ENCODE measurements around the gene CYTL1.

The CYTL1 gene

DNA sequence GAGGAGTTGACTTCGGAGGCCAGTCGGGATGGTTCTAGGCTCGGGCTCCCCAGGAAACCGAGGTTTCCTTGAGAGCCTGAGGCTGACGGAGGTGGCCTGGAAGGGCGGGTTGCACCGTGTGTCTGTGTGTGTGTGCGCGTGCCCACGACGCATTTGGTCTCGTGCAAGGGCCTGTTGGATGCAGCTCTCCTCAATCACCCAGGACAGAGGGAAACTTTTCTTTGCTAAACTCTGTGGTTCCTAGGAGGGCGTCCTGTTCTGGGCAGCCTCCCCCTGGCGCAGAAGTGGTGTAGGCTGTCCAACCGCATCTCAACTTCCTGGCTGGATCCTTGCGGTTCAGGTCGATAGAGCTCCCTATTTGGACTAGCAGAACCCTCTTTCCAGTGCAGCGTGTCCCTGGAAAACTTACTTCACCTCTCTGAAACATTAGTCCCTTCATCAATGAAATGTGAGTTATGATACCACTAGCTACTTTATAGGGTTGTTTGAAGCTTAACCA, 33.0 kb upstream of the CYTL1 start:
- no peak for TF ChIP-seq CTCF (IDR thresholded peaks at IDR 0.05; ENCODE audit: low read length, missing control alignments)
- no peak for DNase-seq (ENCODE audit: low read depth)
- peak overlapping the region; percentile 51 for H3K4me3 ChIP-seq (replicated peaks; ENCODE audit: low read depth, low read length)

DNA sequence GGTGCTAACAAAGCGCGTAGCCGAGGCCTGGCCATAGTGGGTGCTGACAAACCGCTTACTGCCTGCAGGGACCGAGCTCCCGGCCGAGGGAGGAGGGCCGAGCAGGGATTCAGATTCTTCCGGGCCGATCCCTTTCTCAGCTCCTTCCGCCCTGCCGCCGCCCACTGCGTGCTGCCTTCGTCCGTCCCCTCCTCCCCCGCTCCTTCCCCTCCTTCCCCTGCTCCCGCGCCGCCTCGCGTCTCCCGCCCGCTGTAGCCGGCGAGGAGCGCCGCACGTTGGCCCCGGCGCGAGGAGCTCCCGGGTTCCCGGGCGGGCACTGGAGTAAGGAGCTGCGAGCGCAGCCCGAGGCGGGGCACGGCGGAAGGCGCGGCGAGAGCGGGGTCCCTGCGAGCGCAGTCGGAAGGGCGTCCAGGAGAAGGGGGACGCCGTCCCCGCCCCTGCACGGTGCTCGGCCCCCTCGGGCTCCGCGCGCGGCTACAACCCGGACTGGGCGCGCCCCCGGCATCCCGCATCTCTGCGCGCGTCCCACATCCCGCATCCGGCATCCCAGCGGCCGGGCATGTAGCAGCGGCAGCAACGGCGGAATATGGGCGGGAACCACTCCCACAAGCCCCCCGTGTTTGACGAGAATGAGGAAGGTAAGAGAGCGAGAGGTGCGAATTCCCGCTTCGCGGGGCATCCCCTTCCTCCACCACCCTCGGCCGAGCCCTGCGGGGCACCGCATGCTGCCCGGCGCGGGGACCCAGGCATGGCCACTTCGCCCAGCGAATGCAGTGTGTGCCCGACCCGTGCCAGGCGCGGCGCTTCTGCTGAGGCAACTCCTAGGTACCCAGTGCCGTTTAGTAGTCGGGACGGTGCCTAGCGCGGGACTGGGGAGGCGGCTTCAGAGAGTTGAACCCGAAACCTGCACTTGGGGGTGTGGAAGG, 32.3 kb upstream of the CYTL1 start, which contains the start of gene STK32B:
Gene STK32B, plus strand, starts transcription at position 203 of the 926 bp plus-strand sequence.
- DNase-seq (ENCODE audit: low read depth): peak; percentile 68
- no peak for TF ChIP-seq CTCF (IDR thresholded peaks at IDR 0.05; ENCODE audit: low read length, missing control alignments)

GRCh38 chr4:5050520-5051277, 31.4 kb upstream of the CYTL1 start:
- peak; percentile 78 for DNase-seq (ENCODE audit: low read depth)
- TF ChIP-seq CTCF (IDR thresholded peaks at IDR 0.05; ENCODE audit: low read length, missing control alignments): peak; percentile 77
- H3K4me3 ChIP-seq (replicated peaks; ENCODE audit: low read depth, low read length): peak overlapping the region; percentile 51

More for the DNA sequence above, 32.3 kb upstream of the CYTL1 start, which contains the start of gene STK32B:
- H3K4me3 ChIP-seq (replicated peaks; ENCODE audit: low read depth, low read length): peak within 1 kb of the TSS; percentile 51

- no peak for TF ChIP-seq CTCF (IDR thresholded peaks at IDR 0.05; ENCODE audit: low read length, missing control alignments)
- no peak for DNase-seq (ENCODE audit: low read depth)
- H3K4me3 ChIP-seq (replicated peaks; ENCODE audit: low read depth, low read length): no peak overlapping the region
Observed at GRCh38 chr4:5048721-5049120, 29.5 kb upstream of the CYTL1 start.

DNA sequence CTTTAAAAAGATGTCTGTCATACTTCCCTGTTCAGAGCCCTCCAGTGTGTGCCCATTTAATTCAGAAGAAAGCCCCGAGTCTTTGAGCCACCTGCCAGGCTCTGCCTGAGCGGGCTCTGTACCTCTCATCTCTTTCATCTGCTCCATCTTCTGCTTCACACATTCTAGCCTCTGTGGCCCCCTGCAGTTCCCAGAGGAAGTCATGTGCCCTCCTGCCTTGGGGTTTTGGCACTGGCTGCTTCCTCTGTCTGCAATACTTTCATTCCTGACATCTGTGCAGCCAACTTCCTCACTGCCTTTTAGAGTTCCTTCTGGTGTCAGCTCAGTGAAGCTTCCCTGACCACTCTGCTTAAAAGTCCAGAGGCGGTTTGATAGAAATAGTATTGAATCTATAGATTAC, 25.8 kb upstream of the CYTL1 start:
- no peak for DNase-seq (ENCODE audit: low read depth)
- no peak overlapping the region for H3K4me3 ChIP-seq (replicated peaks; ENCODE audit: low read depth, low read length)
- TF ChIP-seq CTCF (IDR thresholded peaks at IDR 0.05; ENCODE audit: low read length, missing control alignments): no peak

DNA sequence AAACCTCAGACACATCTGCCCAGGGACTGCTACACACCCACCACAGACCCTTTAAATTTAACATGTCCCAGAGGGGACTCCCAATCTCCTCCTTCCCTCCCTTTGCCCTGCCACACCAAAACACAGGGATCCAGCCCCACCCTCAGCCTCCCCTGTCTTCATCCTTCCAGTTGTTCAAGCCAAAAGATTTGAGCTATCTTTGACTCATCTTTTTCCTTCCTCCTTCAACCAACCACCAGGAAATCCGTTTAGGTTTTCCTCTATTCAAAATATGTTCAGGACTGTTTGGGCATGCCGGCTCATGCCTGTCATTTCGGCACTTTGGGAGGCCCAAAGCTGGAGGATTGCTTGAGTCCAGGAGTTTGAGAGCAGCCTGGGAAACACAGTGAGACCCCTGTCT, 25.1 kb upstream of the CYTL1 start:
- DNase-seq (ENCODE audit: low read depth): no peak
- TF ChIP-seq CTCF (IDR thresholded peaks at IDR 0.05; ENCODE audit: low read length, missing control alignments): no peak
- no peak overlapping the region for H3K4me3 ChIP-seq (replicated peaks; ENCODE audit: low read depth, low read length)
